HCT116 (cell line): ENCODE results near the gene OS9. TPM values are rescaled to one million over a fixed set of nuclear protein-coding genes. Genes with fewer than 3 reads are reported as not detected.
A peak's percentile ranks its signal among the peaks of the same experiment; 100 is the strongest.
"Not testable (repeated sequence)": the region's sequence is repeated elsewhere in the genome, so short reads cannot be mapped to it uniquely, and the experiment has no call there.

Experiments
- ATAC-seq: fragments of 200-7000 bp; cut with Tn5 transposase; 2 replicates; pipeline ENCODE4 v1.9.1; 2020; ENCODE audit warnings: mild to moderate bottlenecking, moderate library complexity
- BruUV-seq: library from RNA; stranded (reverse); fragments of 400-500 nt; replicated peaks from 2 replicates; lab custom pipeline; 2021; lab: Mats Ljungman, UMichigan
- CTCF ChIA-PET: fragments of 300-600 bp; sonication (Branson Sonifier 250); formaldehyde crosslinking; loops from one replicate; lab custom pipeline; 2021; ENCODE audit warnings: antibody characterized with exemption; lab: Charles Lee
- POLR2A ChIA-PET: fragments of 300-600, 350-600 bp; sonication (Branson Sonifier 250); formaldehyde crosslinking; loops from one replicate; lab custom pipeline; 2021; ENCODE audit warnings: antibody characterized with exemption; lab: Charles Lee
- RAD21 ChIA-PET, 2 experiments: fragments of 300-600 bp; sonication (Branson Sonifier 250); formaldehyde crosslinking; loops; one replicate each; lab custom pipeline; 2023; ENCODE audit warnings: low total read pairs in 2 of 2; ENCODE audit not compliant: uncharacterized antibody in 2 of 2, unreplicated experiment in 2 of 2, low non-redundant PET in 1 of 2; lab: Charles Lee
- DNase-seq: peaks from one replicate; pipeline ENCODE4 v3.0.0-alpha.2; 2010; ENCODE audit warnings: low read depth, low spot score
- H2AFZ ChIP-seq: fragments of 200-600 bp; shearing (Covaris generic), sonication (generic); 2 replicates; pipeline ENCODE4 v1.6.1; 2017; ENCODE audit warnings: low read depth, mixed run types, mixed read lengths, antibody characterized with exemption, low read length; ENCODE audit not compliant: poor library complexity, severe bottlenecking
- H3K27ac ChIP-seq: 2 replicates; pipeline ENCODE4 v1.5.1; 2012; ENCODE audit warnings: low read depth, low read length
- H3K27me3 ChIP-seq: fragments of 200-600 bp; sonication (generic); 2 replicates; pipeline ENCODE4 v1.6.1; 2016; ENCODE audit warnings: mixed run types, low read length, mixed read lengths; ENCODE audit not compliant: insufficient read depth
- H3K36me3 ChIP-seq, 2 experiments: fragments of 200-500 bp in 1 of 2; fragments of 200-600 bp in 1 of 2; sonication (Bioruptor generic) in 1 of 2; sonication (generic) in 1 of 2; 2 replicates each; pipeline versions ENCODE4 v1.5.1 to v1.6.1; 2014 to 2016; ENCODE audit warnings: low read length in 2 of 2, inconsistent platforms in 1 of 2, mixed read lengths in 1 of 2, mixed run types in 1 of 2; ENCODE audit not compliant: insufficient read depth in 2 of 2, control insufficient read depth in 1 of 2
- H3K4me1 ChIP-seq, 2 experiments: fragments of 200-600 bp in 1 of 2; sonication (generic) in 1 of 2; 2 replicates each; pipeline versions ENCODE4 v1.5.1 to v1.6.1; 2012 to 2017; ENCODE audit warnings: low read length in 2 of 2, inconsistent platforms in 1 of 2, mild to moderate bottlenecking in 1 of 2, mixed read lengths in 1 of 2, mixed run types in 1 of 2, moderate library complexity in 1 of 2; ENCODE audit not compliant: insufficient read depth in 2 of 2, control insufficient read depth in 1 of 2
- H3K4me2 ChIP-seq: fragments of 200-600 bp; sonication (generic); 2 replicates; pipeline ENCODE4 v1.6.1; 2017; ENCODE audit warnings: mixed run types, low read length, mixed read lengths
- H3K4me3 ChIP-seq, 2 experiments: fragments of 200-600 bp in 1 of 2; sonication (generic) in 1 of 2; replicated peaks in 1 of 2; 2 replicates each; pipeline ENCODE4 v1.5.1; 2011 to 2016; ENCODE audit warnings: low read length in 2 of 2, control low read depth in 1 of 2, low read depth in 1 of 2, mild to moderate bottlenecking in 1 of 2, mixed read lengths in 1 of 2, mixed run types in 1 of 2
- H3K79me2 ChIP-seq: fragments of 200-600 bp; sonication (generic); 2 replicates; pipeline ENCODE4 v1.6.1; 2017; ENCODE audit warnings: mild to moderate bottlenecking, mixed run types, low read length, moderate library complexity, mixed read lengths; ENCODE audit not compliant: insufficient read depth
- H3K9ac ChIP-seq: fragments of 200-600 bp; sonication (generic); 2 replicates; pipeline ENCODE4 v1.6.1; 2016; ENCODE audit warnings: low read length, mixed read lengths
- H3K9me2 ChIP-seq: fragments of 200-600 bp; sonication (generic), shearing (Covaris generic); 2 replicates; pipeline ENCODE4 v1.6.1; 2017; ENCODE audit warnings: mixed run types, mild to moderate bottlenecking, moderate library complexity; ENCODE audit not compliant: insufficient read depth
- H3K9me3 ChIP-seq, 2 experiments: fragments of 200-500 bp in 1 of 2; fragments of 200-600 bp in 1 of 2; sonication (Bioruptor generic) in 1 of 2; sonication (generic) in 1 of 2; 2 replicates each; pipeline ENCODE4 v1.6.1; 2014 to 2017; ENCODE audit warnings: low read length in 2 of 2, mixed read lengths in 2 of 2, inconsistent platforms in 1 of 2, low read depth in 1 of 2, mild to moderate bottlenecking in 1 of 2, mixed run types in 1 of 2, moderate library complexity in 1 of 2; ENCODE audit not compliant: control insufficient read depth in 1 of 2, insufficient read depth in 1 of 2
- H4K20me1 ChIP-seq: fragments of 200-600 bp; sonication (generic), shearing (Covaris generic); 2 replicates; pipeline ENCODE4 v1.6.1; 2017; ENCODE audit warnings: mixed run types, mild to moderate bottlenecking, moderate library complexity; ENCODE audit not compliant: insufficient read depth
- CBX3 ChIP-seq: IDR thresholded peaks from 2 replicates; pipeline ENCODE4 v1.6.1; 2012; ENCODE audit warnings: low read depth
- CEBPB ChIP-seq: IDR thresholded peaks from 2 replicates; pipeline ENCODE4 v1.6.1; 2012; ENCODE audit warnings: low read depth
- TCF7L2 ChIP-seq: IDR thresholded peaks from 2 replicates; pipeline ENCODE4 v1.7.0; 2011; ENCODE audit warnings: borderline replicate concordance, inconsistent platforms; ENCODE audit not compliant: insufficient read depth, insufficient read length; ENCODE audit errors: extremely low read depth
- intact Hi-C: fragments of 100-400 bp; cut with micrococcal nuclease; formaldehyde crosslinking; loops from 2 replicates; pipeline ENCODE4 v1.10.0; 2022
- total RNA-seq: library from RNA; stranded (reverse); gene quantifications from one replicate; pipeline ENCODE4 v1.2.1, GENCODE V29; 2021; ENCODE audit not compliant: unreplicated experiment

The OS9 gene
- total RNA-seq, 1 experiment from 2014 or later: 98.4 TPM

DNA sequence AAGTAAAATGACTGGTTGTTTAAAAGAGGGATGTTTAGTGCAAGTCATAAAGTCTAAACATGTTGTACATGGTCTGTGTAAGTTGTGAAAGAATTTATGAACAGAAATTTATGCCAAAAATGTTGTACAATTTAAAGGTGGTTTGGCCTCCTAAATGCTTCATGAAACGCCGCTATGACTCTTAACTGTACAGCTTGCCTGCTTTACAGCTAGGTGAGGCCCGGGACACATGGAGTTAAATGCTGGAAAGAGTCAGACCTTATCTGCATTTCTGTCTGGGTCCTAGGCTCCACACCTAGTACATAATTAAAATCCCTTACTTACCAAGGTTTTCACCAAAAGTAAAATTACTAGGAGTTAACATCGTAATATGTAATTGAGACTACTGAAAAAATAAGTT is 32.6 kb upstream of the OS9 start:
- Histone ChIP-seq H3K36me3 (no peaks in the 10 kb centered on the region), H4K20me1 (no peaks in the 10 kb centered on the region), H3K4me1 (no peaks in the 10 kb centered on the region), H3K9ac (no peak overlapping the region), H3K9me3 (peaks cover 3% of the 10 kb centered on the region in 2 experiments; a peak in 1 of 4 replicates), H2AFZ (no peak overlapping the region), H3K4me3 (no peak overlapping the region), H3K4me2 (no peak overlapping the region), H3K27ac (no peak overlapping the region), H3K9me2 (no peaks in the 10 kb centered on the region), H3K27me3 (no peaks in the 10 kb centered on the region)
- CTCF ChIA-PET: no interaction called here
- POLR2A ChIA-PET: no interaction called here
- ATAC-seq (no peak), DNase-seq (no peak)
- BruUV-seq: no TSS peak
- intact Hi-C loops: no loop called here
- RAD21 ChIA-PET: no interaction called here
- TF ChIP-seq CBX3 (0 out of 2 replicates have a peak, but pooled peaks have one; percentile 32), TCF7L2 (no peak), CEBPB (no peak)
- TF ChIP-seq, all 23 proteins: peak for 1
- no peaks in the 10 kb centered on the region for H3K79me2 ChIP-seq

DNA sequence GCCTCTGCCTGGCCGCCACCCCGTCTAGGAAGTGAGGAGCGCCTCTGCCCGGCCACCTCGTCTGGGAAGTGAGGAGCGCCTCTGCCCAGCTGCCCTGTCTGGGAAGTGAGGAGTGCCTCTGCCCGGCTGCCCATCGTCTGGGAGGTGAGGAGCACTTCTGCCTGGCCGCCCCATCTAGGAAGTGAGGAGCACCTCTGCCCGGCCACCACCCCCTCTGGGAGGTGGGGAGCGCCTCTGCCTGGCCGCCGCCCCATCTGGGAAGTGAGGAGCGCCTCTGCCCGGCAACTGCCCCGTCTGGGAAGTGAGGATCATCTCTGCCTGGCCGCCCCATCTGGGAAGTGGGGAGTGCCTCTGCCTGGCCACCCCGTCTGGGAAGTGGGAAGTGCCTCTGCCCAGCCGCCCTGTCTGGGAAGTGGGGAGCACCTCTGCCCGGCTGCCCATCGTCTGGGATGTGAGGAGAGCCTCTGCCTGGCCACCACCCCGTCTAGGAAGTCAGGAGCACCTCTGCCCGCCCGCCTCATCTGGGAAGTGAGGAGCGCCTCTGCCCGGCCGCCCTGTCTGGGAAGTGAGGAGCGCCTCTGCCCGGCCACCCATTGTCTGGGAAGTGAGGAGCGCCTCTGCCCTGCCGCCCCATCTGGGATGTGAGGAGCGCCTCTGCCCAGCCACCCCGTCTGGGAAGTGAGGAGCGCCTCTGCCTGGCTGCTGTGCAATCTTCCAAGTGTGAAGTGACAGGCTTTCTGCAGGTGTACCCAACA is 28.7 kb upstream of the OS9 start:
- CTCF ChIA-PET, BruUV-seq, H3K27ac ChIP-seq, H3K9ac ChIP-seq, H3K79me2 ChIP-seq, intact Hi-C loops, H3K4me3 ChIP-seq, H3K4me2 ChIP-seq, H2AFZ ChIP-seq, H3K36me3 ChIP-seq, H4K20me1 ChIP-seq, H3K9me2 ChIP-seq, ATAC-seq, POLR2A ChIA-PET, RAD21 ChIA-PET, DNase-seq, H3K4me1 ChIP-seq, H3K27me3 ChIP-seq, H3K9me3 ChIP-seq: not testable (repeated sequence)
